Embryonic facial prominence (tissue), 1 donor: ENCODE results near the gene TENM3.

ENCODE experiments used
- DNase-seq: peaks from one replicate; pipeline ENCODE4 v3.0.0-alpha.2; 2016; ENCODE audit errors: extremely low spot score

Gene TENM3

GRCh38 chr4:182254026-182254780 is 11.0 kb downstream of the TENM3 start:
- DNase-seq, result no peak

- DNase-seq, result no peak
These were observed 12.4 kb downstream of the TENM3 start for GRCh38 chr4:182255441-182256190.

DNA sequence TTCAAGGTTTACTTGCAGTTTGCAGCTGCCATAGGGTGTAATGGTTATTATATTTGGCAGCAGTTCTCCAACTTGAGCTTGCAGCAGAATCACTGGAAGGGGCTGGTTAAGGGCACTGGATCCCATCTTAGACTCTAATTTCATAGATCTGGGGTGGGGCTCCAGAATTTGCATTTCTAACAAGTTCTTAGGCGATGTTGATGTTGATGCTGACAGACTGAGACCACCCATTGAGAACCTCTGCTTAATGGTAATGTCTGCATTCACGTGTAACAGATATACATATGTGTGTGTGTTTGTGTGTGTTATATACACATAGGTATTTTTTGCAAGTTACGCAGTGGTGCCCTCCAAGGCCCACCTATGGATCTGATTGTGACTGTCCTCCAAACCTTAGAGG is 13.8 kb downstream of the TENM3 start:
- no peak for DNase-seq

- DNase-seq, result no peak
These were observed 14.3 kb downstream of the TENM3 start for GRCh38 chr4:182257503-182257902.

- DNase-seq, result no peak
These were observed 15.3 kb downstream of the TENM3 start for GRCh38 chr4:182258441-182259000.

GRCh38 chr4:182261651-182262223 is 18.5 kb downstream of the TENM3 start:
- DNase-seq, result no peak

DNA sequence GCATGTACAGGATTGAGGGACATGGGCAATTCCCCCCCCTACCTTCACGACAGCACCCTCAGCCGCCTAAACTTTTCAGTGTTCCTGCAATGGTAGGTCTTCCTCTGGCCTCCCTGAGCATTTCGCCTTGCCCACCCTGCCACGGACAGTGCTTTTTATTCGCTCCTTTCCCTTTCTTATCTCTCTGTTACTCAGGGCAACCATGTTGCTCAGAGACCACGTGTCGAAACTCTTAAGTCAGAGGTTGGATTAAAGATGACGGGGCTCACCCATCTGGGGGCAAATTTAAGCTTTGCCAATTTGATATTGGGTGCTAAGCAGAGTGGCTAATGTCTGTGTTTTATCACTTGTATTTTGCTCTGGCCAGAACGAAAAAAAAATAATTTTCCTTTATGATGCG is 20.4 kb downstream of the TENM3 start:
- no peak for DNase-seq

GRCh38 chr4:182264139-182264752 is 21.0 kb downstream of the TENM3 start:
- DNase-seq, result no peak

- no peak for DNase-seq
These were observed 22.7 kb downstream of the TENM3 start for GRCh38 chr4:182265881-182266280.

- no peak for DNase-seq
These were observed 23.8 kb downstream of the TENM3 start for GRCh38 chr4:182267048-182267447.

DNA sequence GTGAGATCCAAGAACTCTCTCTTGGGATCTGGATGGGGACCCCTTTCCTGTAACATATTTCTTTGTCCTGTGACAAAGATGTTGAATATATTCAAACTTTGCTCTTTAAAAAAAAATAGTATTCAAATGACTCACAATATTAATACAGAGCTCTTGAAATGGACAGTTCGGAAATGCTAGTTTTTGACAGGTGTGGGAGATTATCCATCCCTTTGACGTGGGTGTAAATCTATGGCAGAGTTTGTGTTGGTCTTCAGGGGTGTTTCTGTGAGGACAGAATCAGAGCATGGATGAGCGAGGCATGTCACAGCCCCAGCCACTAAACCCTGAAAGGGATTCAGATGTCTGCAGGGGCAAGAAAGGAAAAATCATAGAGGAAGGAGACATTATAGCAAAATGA is 25.8 kb downstream of the TENM3 start:
- no peak for DNase-seq

DNA sequence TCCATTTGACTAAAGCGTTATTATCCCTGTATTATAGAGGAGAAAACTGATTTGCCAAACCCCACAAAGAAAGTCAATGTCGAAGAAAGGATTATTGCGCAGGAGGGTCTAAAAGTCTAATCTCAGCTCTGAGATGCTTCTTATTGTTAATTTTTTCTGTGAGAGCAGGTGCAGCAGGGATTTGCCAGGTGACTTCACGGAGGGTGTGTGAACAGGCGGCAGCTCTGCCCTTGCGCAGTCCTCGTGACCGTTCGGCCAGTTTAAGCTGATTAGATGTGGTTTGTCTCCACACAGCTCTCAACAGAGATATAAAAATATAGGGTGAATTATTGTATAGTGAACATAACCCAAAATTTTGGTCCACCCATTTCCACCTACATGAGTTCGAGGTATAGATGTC is 28.5 kb downstream of the TENM3 start:
- no peak for DNase-seq

DNA sequence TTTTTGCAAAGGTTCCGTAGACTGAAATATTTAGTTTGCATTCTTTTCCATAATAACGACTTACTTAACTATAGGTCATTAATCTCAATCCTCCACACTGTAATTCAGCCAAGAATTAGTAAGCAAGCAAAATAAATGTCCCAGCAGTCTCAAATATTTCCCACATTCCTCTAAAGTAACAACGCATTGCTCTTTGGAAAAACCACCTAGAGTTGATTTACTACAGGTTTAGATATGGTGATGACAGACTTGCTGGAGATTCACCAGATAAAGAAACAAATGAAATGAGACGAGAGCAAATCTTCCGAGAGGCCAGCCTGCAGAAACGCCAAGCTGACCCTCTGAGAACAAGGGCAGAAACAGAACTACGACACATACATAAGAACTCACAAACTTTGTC is 28.9 kb downstream of the TENM3 start:
- no peak for DNase-seq

GRCh38 chr4:182273191-182273935 is 30.2 kb downstream of the TENM3 start:
- no peak for DNase-seq

DNA sequence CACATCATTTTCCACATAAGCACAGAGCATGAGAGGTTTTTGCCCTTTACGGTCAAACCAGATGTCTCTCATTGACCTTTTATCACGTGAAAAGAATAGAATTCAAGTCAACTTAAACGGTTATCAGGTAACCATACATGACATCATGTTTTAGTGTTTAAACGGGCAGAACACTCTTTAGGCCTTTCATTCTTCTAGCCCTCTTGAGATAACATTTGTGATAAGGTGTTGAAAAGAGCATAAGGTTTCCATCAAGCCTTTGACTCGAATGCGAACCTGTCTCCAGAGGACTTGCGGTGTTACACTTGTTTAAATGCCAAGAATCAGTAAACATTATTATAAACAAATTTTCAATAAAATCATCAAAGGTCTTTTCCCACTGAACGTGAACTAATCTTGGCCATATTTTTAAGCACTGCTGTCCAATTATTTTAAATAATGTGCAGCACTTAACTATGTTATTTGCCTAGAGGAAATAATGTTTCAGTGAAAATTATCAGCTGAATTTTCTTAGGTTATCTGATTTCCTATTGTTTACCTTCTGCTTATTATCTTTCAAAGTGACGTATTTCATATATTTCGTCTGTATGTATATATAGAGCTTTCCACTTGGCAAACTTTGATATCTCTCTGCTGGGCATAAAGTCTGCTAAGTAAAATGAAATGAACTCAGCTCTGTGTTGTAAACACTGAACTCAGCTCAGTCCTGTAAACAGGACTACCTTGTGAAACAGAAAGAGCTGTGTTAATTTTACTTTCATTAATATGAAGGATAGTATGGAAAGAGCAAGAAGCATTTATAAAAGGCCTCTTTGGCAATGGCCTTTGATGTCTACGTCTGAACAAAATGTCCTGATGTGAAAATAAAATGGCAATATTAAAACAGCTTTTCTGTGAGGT is 33.3 kb downstream of the TENM3 start:
- DNase-seq, result no peak

- no peak for DNase-seq
These were observed 34.2 kb downstream of the TENM3 start for GRCh38 chr4:182277377-182277776.

GRCh38 chr4:182278729-182279128 is 35.5 kb downstream of the TENM3 start:
- no peak for DNase-seq

DNA sequence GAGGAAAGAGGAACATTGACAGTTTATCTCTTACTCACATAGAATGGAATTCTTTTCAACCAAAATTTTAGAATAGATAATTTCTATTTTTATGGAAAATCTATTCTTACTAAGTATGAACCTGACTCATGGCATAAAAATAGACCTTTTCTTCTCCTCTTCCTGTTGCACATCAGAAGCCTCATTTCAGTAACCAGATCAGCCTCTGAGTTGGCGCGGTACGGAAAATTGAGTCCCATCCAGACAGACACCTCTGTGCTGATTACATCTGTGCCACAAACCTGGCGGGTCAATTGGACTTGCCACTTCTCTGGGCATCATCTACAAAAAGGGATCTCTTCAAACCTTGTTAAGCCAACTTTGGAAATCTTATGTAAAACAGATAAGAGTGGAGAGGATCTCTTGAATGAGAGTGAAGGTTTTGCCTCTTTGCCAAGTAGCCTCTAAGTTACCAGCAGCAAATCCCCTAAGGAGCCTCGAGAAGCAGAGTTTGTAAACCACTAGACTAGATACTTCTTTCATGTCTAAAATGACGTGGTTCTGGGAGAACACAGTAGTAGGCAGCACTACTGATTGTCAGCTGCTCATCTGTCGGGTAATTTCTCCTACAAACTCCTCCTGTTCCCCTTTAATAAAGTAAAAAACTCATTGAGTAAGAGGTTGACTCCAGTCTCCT is 37.4 kb downstream of the TENM3 start:
- no peak for DNase-seq

- no peak for DNase-seq
These were observed 42.8 kb downstream of the TENM3 start for GRCh38 chr4:182286035-182286434.

DNA sequence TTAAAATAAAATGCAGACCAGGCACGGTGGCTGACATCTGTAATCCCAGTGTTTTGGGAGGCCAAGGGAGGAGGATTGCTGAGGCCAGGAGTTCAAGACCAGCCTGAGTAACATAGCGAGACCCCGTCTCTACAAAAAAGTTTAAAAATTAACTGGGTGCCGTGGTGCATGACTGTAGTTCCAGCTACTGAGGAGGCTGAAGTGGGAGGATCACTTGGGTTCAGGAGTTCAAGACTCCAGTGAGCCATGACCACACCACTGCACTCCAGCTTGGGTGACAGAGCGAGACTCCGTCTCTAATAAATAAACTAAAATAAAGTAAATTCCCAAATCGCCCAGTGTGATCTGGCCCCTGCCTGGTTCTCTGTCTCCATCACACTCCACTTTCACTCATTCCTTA is 43.7 kb downstream of the TENM3 start:
- no peak for DNase-seq
